NCI-H526 treated with DMSO at 0.1 percent for 48 hours (cell line): ENCODE results near the gene MAP9.
"Not testable (repeated sequence)": the region's sequence is repeated elsewhere in the genome, so short reads cannot be mapped to it uniquely, and the experiment has no call there.

ENCODE experiments used
- DNase-seq: peaks from one replicate; lab custom pipeline; 2025; lab: John Stamatoyannopoulos, UW

Gene MAP9

GRCh38 chr4:155376387-155377268, at the start of gene MAP9:
TSS of gene MAP9 (minus strand) at chr4:155376965. CDS start at chr4:155375850, 1,115 bp downstream.
- DNase-seq: peak; percentile 95

GRCh38 chr4:155424778-155425177, 48.0 kb upstream of the MAP9 start:
- DNase-seq: not testable (repeated sequence)

- no peak for DNase-seq
These were observed 46.9 kb upstream of the MAP9 start for GRCh38 chr4:155423671-155424070.

GRCh38 chr4:155419266-155419665, 42.5 kb upstream of the MAP9 start:
- DNase-seq: peak; percentile 42

DNA sequence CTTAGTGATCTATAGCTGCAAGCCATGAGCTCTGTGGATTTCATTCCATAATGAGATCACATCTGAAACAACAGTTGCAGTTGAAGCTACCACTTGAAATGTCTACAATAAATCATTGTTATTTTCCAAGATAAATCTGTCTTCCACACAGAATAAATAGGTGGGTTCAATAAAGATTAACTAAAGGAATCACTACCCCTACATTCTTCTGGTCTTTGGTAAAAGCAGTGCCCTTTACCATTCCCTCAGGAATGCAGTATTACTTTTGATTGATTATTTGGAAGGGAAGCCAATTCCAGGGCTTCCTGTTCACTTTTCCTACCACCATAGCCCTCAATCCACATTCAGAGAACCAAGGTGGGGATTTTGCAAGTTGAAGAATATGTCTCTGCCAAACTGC, 38.9 kb upstream of the MAP9 start:
- DNase-seq: no peak

GRCh38 chr4:155413451-155413850, 36.7 kb upstream of the MAP9 start:
- no peak for DNase-seq

DNA sequence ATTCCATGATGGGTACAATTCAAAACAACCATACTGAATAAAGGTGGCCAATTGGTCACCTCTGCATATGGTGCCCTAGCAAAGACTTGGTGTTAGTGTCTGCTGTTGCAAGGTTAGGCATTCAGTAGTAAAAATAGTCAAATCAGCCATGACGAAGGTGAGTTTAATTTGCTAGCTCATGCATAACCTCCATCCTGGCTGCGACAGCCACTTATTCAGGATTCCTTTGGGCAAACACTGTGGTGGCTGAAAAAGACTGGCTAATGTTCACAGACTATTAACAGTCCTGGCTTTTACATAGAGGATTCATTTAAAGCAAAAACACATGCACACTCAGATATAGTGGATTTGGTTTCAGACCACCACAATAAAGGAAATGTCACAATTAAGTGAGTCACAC, 34.8 kb upstream of the MAP9 start:
- DNase-seq: peak; percentile 59

GRCh38 chr4:155408796-155409195, 32.0 kb upstream of the MAP9 start:
- DNase-seq: no peak

DNA sequence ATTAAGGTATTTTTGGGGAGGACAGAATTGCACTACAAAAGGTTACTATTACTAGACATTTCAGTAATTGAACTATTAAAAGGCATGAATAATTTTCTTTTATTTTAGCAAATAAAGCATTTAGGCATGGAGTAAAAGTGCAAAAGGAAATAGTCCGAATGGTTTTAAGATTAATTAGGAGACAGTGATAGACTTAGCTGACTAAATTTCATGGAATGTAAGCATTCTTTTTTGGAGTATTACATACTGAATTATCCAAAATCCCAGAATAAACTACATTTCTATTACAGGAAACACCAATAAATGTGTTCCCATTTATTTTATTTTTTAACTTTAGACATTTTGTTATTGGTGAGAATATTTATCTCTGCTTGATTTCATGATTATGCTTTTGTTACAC, 30.7 kb upstream of the MAP9 start:
- no peak for DNase-seq

DNA sequence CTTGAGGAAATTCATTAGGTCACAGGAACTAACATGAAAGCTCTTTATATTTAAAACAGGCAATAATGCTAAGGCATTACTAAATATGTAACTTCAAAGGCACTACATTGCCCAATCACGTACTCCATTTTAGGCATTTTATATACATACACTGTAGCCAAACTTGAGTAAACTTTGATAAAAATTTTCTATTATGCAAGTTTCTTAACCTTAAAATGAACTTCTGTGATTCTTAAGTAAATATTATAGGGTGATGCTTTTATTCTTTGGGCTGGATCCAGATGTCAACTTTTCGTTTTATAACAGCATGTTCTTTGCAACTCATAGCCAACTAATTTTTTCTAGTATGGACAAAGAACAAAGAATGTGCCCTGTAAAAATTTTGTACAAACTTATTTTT, 28.3 kb upstream of the MAP9 start:
- no peak for DNase-seq

DNA sequence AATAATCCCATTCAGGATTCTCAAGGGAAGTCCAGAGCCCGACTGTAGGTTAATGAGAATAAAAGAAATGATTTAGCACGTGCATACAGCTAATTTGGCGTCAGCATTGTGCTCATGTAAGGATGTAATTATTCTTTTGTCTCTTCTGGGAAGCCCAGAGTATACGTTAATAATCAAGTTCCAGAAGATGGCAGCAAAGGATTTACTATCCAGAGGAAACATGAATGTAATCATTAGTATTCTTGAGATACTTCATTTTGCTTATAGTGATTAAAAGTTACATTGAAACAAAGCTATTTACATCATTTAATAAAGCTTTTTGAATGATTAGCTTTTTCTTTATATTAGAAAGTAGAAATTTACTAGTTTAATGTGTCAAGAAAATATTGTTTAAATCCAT, 27.1 kb upstream of the MAP9 start:
- peak; percentile 31 for DNase-seq

- DNase-seq: no peak
These were observed 26.2 kb upstream of the MAP9 start for GRCh38 chr4:155402941-155403340.

DNA sequence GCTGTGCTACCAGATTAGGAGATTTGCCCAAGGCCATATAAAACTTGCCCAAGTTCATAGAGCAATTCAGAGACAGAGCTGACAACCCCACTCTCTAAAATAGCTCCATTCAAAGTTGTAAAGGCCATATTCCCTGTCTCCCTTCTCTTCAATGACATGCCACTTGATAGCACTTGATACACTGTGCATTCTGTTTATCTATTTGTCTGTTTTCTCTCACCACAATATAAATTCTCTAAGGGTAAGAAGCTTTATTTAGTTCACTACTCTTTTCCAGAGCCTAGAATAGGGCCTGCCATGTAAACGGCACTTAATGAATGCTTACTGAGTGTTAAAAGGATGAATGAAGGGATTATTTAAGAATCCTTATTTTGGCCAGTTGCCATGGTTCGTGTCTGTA, 24.1 kb upstream of the MAP9 start:
- DNase-seq: no peak

GRCh38 chr4:155399974-155400697, 23.4 kb upstream of the MAP9 start:
- no peak for DNase-seq

DNA sequence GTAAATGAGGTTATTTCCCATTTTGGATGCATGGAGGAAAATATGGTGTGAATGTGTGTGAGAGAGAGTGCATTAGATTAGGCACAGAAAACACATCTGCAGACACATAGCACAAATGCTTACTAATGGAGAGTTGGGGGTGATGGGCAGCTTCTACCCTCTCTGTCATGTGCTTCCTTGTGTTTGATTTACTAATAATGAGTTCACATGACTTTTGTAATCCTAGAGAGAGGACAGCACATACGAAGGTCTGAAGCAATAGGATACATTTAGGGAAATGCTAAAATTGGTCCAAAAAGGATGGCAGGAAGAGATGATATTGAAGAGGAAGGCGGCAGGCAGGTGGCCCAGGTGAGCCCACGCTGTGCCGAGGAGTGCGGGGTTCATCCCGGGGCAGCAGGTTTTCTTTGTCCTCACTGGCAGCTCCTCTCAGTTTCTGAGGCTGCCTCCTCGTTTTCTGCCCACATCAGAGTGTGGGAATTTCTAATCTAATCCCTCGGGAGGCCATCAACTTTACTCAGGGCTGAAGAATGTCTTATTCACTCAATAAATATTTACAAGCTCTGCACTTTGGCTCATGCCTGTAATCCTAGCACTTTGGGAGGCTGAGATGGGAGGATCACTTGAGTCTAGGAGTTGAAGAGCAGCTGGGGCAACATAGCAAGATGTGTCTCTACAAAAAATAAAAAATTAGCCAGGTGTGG, 15.9 kb upstream of the MAP9 start:
- DNase-seq: no peak

GRCh38 chr4:155391932-155392331, 15.2 kb upstream of the MAP9 start:
- DNase-seq: no peak

GRCh38 chr4:155388162-155388561, 11.4 kb upstream of the MAP9 start:
- DNase-seq: no peak

- DNase-seq: no peak
These were observed 6.8 kb upstream of the MAP9 start for GRCh38 chr4:155383541-155383940.

DNA sequence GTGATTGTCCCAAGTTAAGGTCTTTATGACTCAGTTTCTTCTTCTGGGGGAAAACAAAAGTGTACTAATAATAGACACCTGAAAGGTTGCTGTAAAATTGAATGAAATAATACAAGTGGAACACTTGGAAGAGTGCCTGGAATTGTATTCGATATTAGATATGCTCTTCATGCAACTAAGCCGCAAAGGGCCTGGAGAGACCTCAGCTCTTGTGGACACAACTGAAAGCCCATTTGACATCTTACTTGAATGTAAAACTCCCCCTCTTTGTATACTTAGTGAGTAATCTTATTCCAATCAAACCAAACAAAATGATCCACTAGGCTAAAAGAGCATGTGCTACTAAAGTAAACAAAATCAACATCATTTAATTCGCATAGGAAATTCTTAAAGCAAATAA, 511 bp upstream of the MAP9 start:
- no peak for DNase-seq

DNA sequence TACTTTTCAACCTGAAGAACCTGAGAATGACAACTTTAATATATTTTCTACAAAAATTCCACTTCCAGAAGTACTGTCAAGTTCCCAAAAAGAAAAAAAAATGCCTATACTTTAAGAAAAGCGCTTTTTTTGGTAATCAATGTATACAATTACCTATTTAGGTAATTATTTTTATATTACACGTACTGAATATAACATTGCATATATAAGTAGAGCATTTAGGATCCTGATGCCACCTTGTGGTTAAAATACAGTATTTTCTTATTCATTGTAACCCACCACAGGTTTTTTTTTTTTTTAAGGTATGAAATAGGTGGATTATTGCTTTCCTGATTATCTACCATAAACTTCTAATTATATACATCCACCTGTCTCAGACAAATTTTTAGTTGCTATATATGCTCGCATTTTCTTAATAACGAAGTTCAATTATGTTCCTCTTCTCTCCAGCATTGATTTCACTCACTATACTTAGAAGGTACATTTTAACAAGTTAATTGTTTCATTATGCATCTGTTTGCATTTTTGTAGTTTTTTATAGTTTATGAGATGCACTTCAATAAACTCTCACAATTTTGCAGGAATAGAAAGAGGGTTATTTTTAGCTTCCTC, 5.2 kb downstream of the MAP9 start:
- peak; percentile 5 for DNase-seq

GRCh38 chr4:155367608-155368007, 9.2 kb downstream of the MAP9 start:
- DNase-seq: no peak

DNA sequence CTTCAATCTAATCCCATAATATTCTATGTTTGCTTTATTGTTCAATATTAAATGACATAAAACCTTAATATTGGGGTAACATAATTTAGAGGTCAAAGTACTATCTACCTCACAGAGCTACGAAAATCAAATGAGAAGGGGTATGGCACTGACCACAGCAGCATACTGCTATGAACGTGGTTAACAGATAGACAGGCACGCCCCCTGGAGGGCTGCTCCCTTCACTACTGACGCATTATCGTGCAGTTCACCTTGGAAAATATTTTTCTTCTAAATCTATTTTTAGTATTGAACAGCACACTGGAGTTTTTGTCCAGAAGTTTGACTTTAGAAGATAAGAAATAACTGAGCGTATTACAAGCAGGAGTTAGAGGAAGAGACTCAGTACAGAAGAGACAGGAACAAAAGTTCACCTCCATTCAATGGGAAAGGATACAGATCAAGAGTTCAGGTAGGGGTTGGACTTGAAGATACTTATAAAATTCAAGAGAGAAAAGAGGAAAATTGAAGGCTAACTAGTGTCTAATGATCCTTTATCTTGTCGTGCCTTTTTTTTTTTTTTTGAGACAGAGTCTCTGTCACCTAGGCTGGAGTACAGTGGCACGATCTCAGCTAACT, 22.7 kb downstream of the MAP9 start:
- peak; percentile 40 for DNase-seq
